Thyroid gland (tissue), 4 donors: ENCODE data around the gene EGLN3.

ENCODE experiments used
- CTCF ChIP-seq, 6 experiments: fragments of 200-600 bp in 3 of 6; fragments of 450-650 bp in 3 of 6; sonication (generic) in 3 of 6; IDR thresholded peaks; one replicate each; pipeline ENCODE4 v1.5.1; 2016 to 2019; ENCODE audit warnings: antibody characterized with exemption in 6 of 6, mild to moderate bottlenecking in 2 of 6, inconsistent platforms in 1 of 6, moderate library complexity in 1 of 6
- POLR2A ChIP-seq, 2 donors: fragments of 450-650 bp; IDR thresholded peaks; one replicate each; pipeline ENCODE4 v1.6.1; 2017; ENCODE audit warnings: antibody characterized with exemption in 2 of 2, mild to moderate bottlenecking in 2 of 2, moderate library complexity in 1 of 2

GRCh38 chr14:33931461-33931860, 19.4 kb downstream of the EGLN3 start:
- no peak for TF ChIP-seq POLR2A (IDR thresholded peaks at IDR 0.05)
- TF ChIP-seq CTCF (IDR thresholded peaks at IDR 0.05): no peak
